Endodermal cell (in vitro differentiated cells): ENCODE measurements around the gene TMEM222. TPM values are rescaled to one million over a fixed set of nuclear protein-coding genes. Genes with fewer than 3 reads are reported as not detected.
A peak's percentile ranks its signal among the peaks of the same experiment; 100 is the strongest.

Source experiments
- DNase-seq: peaks from one replicate; pipeline ENCODE4 v3.0.0-alpha.2; 2017
- H3K27ac ChIP-seq: 2 replicates; pipeline ENCODE4 v1.5.1; 2013; ENCODE audit warnings: mild to moderate bottlenecking, low read depth, low read length, moderate library complexity
- H3K27me3 ChIP-seq: 2 replicates; pipeline ENCODE4 v1.6.1; 2013; ENCODE audit warnings: mild to moderate bottlenecking, low read length, moderate library complexity; ENCODE audit not compliant: insufficient read depth, control insufficient read depth, poor library complexity, severe bottlenecking
- H3K36me3 ChIP-seq: 2 replicates; pipeline ENCODE4 v1.7.0; 2013; ENCODE audit warnings: mild to moderate bottlenecking, low read length, moderate library complexity; ENCODE audit not compliant: control insufficient read depth, insufficient read depth
- H3K4me1 ChIP-seq: one replicate; pipeline ENCODE4 v1.7.0; 2013; ENCODE audit warnings: low read length; ENCODE audit not compliant: control insufficient read depth, insufficient read depth
- H3K4me3 ChIP-seq: 2 replicates; pipeline ENCODE4 v1.5.1; 2013; ENCODE audit warnings: mild to moderate bottlenecking, low read length, moderate library complexity
- H3K9ac ChIP-seq: 2 replicates; pipeline ENCODE4 v1.6.1; 2013; ENCODE audit warnings: mild to moderate bottlenecking, low read length, moderate library complexity; ENCODE audit not compliant: poor library complexity, severe bottlenecking; ENCODE audit errors: extremely low read depth
- H3K9me3 ChIP-seq: 2 replicates; pipeline ENCODE4 v1.6.1; 2013; ENCODE audit warnings: mild to moderate bottlenecking, low read length, moderate library complexity; ENCODE audit not compliant: control insufficient read depth
- H3K27ac Mint-ChIP-seq: 2 replicates; pipeline ENCODE4 v1.8.0; 2020; ENCODE audit warnings: mixed read lengths
- H3K27me3 Mint-ChIP-seq: 2 replicates; pipeline ENCODE4 v1.8.0; 2021; ENCODE audit warnings: mild to moderate bottlenecking, mixed read lengths; ENCODE audit not compliant: insufficient read depth
- H3K36me3 Mint-ChIP-seq: 2 replicates; pipeline ENCODE4 v1.8.0; 2020; ENCODE audit warnings: low read depth, mixed read lengths
- H3K4me1 Mint-ChIP-seq: 2 replicates; pipeline ENCODE4 v1.8.0; 2020; ENCODE audit warnings: mixed read lengths
- H3K4me3 Mint-ChIP-seq: 2 replicates; pipeline ENCODE4 v1.8.0; 2020; ENCODE audit warnings: mild to moderate bottlenecking, moderate library complexity, mixed read lengths
- H3K9me3 Mint-ChIP-seq: 2 replicates; pipeline ENCODE4 v1.8.0; 2020; ENCODE audit warnings: mild to moderate bottlenecking, mixed read lengths
- WGBS, 2 experiments: methylation state at CpG; one replicate each; pipeline versions ENCODE4 v1.1.5 to v1.1.7; 2013; ENCODE audit warnings: missing lambda C conversion rate in 2 of 2, mixed read lengths in 1 of 2; ENCODE audit not compliant: insufficient coverage in 1 of 2, insufficient read length in 1 of 2; 5-methylcytosine and 5-hydroxymethylcytosine counted together
- total RNA-seq, 2 donors: library from RNA; stranded (reverse); fragmentation: NEBNext Ultra II Directional in 1 of 2; extraction: Animal tissue kit (Norgen Biotek cat#: 25700) in 1 of 2; gene quantifications; 2 replicates in 1 of 2; 3 replicates in 1 of 2; pipeline ENCODE4 v1.2.1, GENCODE V29; 2021
- TF ChIP-seq, protein P1 (sequence below): fragments of 200-600 bp; sonication (generic); conservative IDR thresholded peaks from 2 replicates; pipeline ENCODE4 v1.5.0; 2021; ENCODE audit warnings: antibody characterized with exemption, mild to moderate bottlenecking

TMEM222 gene
- total RNA-seq, 2 donors from 2014 or later: 26.0 to 31.8 TPM

DNA sequence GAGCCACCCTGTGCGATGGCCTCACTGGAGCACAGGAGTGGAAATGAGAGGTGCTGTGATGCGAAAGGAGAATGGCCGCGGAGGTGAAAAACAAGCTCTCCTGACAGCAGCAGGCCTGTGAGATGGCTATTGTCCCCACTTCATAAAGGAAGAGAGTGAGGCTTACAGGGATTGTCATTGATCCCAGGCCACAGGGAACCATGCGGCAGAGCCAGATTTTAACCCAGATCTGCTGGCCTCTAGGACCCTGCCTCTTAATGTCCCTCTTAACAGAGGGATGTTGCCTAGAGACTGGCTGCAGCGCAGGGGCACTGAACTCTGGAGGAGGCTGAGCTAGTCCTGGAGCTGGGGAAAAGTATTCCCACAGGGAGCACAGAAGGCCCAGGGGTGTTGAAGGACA is 16.8 kb downstream of the TMEM222 start:
- Mint-ChIP-seq H3K36me3 (peaks cover 25% of the 10 kb centered on the region), H3K27ac (peak overlapping the region; percentile 52), H3K4me3 (no peak overlapping the region), H3K4me1 (peaks cover 27% of the 10 kb centered on the region), H3K27me3 (no peaks in the 10 kb centered on the region), H3K9me3 (no peaks in the 10 kb centered on the region)
- H3K4me3 ChIP-seq: no peak overlapping the region
- peaks cover 13% of the 10 kb centered on the region for H3K36me3 ChIP-seq
- 84 to 88% methylated on average over 4 to 6 of the region's 6 CpGs for WGBS, 2 experiments
- TF ChIP-seq, protein P1, sequence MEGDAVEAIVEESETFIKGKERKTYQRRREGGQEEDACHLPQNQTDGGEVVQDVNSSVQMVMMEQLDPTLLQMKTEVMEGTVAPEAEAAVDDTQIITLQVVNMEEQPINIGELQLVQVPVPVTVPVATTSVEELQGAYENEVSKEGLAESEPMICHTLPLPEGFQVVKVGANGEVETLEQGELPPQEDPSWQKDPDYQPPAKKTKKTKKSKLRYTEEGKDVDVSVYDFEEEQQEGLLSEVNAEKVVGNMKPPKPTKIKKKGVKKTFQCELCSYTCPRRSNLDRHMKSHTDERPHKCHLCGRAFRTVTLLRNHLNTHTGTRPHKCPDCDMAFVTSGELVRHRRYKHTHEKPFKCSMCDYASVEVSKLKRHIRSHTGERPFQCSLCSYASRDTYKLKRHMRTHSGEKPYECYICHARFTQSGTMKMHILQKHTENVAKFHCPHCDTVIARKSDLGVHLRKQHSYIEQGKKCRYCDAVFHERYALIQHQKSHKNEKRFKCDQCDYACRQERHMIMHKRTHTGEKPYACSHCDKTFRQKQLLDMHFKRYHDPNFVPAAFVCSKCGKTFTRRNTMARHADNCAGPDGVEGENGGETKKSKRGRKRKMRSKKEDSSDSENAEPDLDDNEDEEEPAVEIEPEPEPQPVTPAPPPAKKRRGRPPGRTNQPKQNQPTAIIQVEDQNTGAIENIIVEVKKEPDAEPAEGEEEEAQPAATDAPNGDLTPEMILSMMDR: no peak
- no peaks in the 10 kb centered on the region for H3K27me3 ChIP-seq
- peak; percentile 50 for DNase-seq
- no peak overlapping the region for H3K9ac ChIP-seq
- H3K9me3 ChIP-seq: no peaks in the 10 kb centered on the region
- peak overlapping the region; percentile 3 for H3K27ac ChIP-seq
- no peaks in the 10 kb centered on the region for H3K4me1 ChIP-seq

DNA sequence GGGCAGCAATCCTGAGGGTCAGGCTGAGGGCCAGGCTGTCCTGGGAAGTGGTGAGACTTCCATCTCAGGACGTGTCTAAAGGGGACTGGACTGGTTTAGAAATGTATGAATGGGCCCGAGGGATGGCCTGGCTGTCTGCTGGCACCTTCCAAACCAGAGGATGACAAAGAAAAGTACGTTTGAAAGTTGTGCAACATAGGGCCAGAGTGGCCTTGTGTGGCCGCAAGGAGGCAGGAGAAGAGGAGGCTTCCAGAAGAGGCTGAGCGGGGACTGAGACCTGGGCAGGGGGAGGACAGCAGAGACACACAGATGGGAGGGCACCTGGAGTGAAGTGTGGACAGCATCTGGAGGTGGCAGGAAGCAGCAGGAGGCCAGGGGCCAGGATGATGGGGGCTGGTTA is 17.2 kb downstream of the TMEM222 start:
- peak overlapping the region; percentile 52 for H3K27ac Mint-ChIP-seq
- Histone ChIP-seq H3K9me3 (no peaks in the 10 kb centered on the region), H3K27me3 (no peaks in the 10 kb centered on the region), H3K9ac (no peak overlapping the region), H3K27ac (peak overlapping the region; percentile 3), H3K36me3 (peaks cover 8% of the 10 kb centered on the region), H3K4me1 (no peaks in the 10 kb centered on the region), H3K4me3 (no peak overlapping the region)
- no peak overlapping the region for H3K4me3 Mint-ChIP-seq
- H3K36me3 Mint-ChIP-seq: peaks cover 23% of the 10 kb centered on the region
- TF ChIP-seq, protein P1: no peak
- no peaks in the 10 kb centered on the region for H3K27me3 Mint-ChIP-seq
- WGBS, 2 experiments: 75 to 81% methylated on average over 5 of the region's 5 CpGs
- no peaks in the 10 kb centered on the region for H3K9me3 Mint-ChIP-seq
- peaks cover 27% of the 10 kb centered on the region for H3K4me1 Mint-ChIP-seq
- peak; percentile 55 for DNase-seq

DNA sequence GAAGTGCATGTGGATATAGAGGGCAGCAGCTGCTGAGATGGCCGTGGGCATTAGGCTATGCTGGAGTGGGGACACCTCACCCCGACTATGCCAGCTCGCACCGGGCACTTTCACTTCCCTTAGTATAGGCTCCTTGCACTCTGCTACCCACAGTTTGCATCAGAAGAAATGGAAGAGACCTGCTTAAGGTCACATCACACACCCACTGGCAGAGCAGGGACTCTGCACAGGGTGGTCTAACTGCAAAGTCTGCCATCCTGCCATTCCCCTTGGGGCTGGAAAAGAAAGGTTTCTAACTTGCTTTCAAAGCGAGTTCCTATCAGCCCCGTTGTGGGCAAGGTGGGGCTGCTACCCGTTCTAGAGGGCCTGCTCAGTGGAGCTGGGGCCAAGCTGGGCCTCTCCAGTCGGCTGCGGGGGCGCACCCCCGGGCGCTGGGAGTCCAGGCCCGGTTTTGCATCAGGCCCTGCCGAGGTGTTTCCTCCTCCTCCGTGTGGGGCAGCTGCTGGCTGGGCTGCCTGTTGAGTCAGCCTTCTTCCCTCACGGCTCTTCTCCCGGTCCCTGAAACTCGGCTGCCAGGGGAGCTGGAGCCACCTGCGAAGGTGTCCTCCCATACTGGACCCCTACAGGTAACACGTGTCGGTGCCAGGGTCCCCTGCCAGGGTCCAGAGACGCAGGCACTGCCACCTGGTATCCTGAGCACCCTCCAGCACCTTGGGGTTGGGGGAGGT is 19.7 kb downstream of the TMEM222 start, which contains the start of gene SYTL1:
TSS of gene SYTL1 (plus strand) at position 498 of the 728 bp plus-strand sequence. CDS start 3,313 bp downstream, outside the sequence.
- Histone ChIP-seq H3K9ac (no peak within 1 kb of the TSS), H3K4me3 (peak within 1 kb of the TSS; percentile 51), H3K27ac (no peak within 1 kb of the TSS), H3K4me1 (no peaks in the 10 kb centered on the region), H3K9me3 (no peaks in the 10 kb centered on the region), H3K27me3 (no peaks in the 10 kb centered on the region), H3K36me3 (no peaks in the 10 kb centered on the region)
- Mint-ChIP-seq H3K36me3 (peaks cover 5% of the 10 kb centered on the region), H3K27ac (peak within 1 kb of the TSS; percentile 76), H3K27me3 (no peaks in the 10 kb centered on the region), H3K9me3 (no peaks in the 10 kb centered on the region), H3K4me1 (peaks cover 27% of the 10 kb centered on the region), H3K4me3 (peak within 1 kb of the TSS; percentile 43)
- peak; percentile 88 for DNase-seq
- TF ChIP-seq, protein P1: no peak
- 35 to 47% methylated on average over 11 to 22 of the region's 22 CpGs for WGBS, 2 experiments
